Keratinocyte (primary cell): ENCODE measurements around the gene HNRNPUL2. TPM values are rescaled to one million over a fixed set of nuclear protein-coding genes. Genes with fewer than 3 reads are reported as not detected.
"Not testable (repeated sequence)": the region's sequence is repeated elsewhere in the genome, so short reads cannot be mapped to it uniquely, and the experiment has no call there.

Experiments used
- DNase-seq: peaks from one replicate; pipeline ENCODE4 v3.0.0-alpha.2; 2011; ENCODE audit warnings: low read depth, missing footprints, low spot score
- FAIRE-seq: peaks from 2 replicates; lab custom pipeline; 2011; peaks lifted over from hg19 to GRCh38; lab: Jason Lieb, UNC
- H2AFZ ChIP-seq: 2 replicates; pipeline ENCODE4 v1.6.0; 2012; ENCODE audit warnings: low read length, control low read depth, inconsistent platforms; ENCODE audit not compliant: control insufficient read depth
- H3K27ac ChIP-seq: 2 replicates; pipeline ENCODE4 v1.5.1; 2011; ENCODE audit warnings: low read length; ENCODE audit not compliant: control insufficient read depth, insufficient read depth
- H3K27me3 ChIP-seq: 3 replicates; pipeline ENCODE4 v1.6.0; 2011; ENCODE audit warnings: low read length; ENCODE audit not compliant: control insufficient read depth, insufficient read depth; ENCODE audit errors: extremely low read depth
- H3K36me3 ChIP-seq, 2 experiments: 2 replicates in 1 of 2; 3 replicates in 1 of 2; pipeline ENCODE4 v1.5.1; 2011; ENCODE audit warnings: low read length in 2 of 2, mild to moderate bottlenecking in 1 of 2; ENCODE audit not compliant: control insufficient read depth in 2 of 2, insufficient read depth in 2 of 2; ENCODE audit errors: extremely low read depth in 1 of 2
- H3K4me1 ChIP-seq: 3 replicates; pipeline ENCODE4 v1.5.1; 2011; ENCODE audit warnings: low read length; ENCODE audit not compliant: control insufficient read depth, insufficient read depth; ENCODE audit errors: extremely low read depth
- H3K4me2 ChIP-seq: 3 replicates; pipeline ENCODE4 v1.6.0; 2011; ENCODE audit warnings: low read depth, low read length; ENCODE audit not compliant: control insufficient read depth, insufficient read depth; ENCODE audit errors: extremely low read depth
- H3K4me3 ChIP-seq, 3 experiments: fragments of 200-600 bp in 1 of 3; sonication (generic) in 1 of 3; 2 replicates in 2 of 3; 3 replicates in 1 of 3; pipeline ENCODE4 v1.5.1; 2011 to 2016; ENCODE audit warnings: low read length in 3 of 3, mild to moderate bottlenecking in 3 of 3, control low read depth in 2 of 3, inconsistent platforms in 1 of 3, low read depth in 1 of 3, mixed read lengths in 1 of 3, mixed run types in 1 of 3, moderate library complexity in 1 of 3; ENCODE audit not compliant: control insufficient read depth in 2 of 3, insufficient read depth in 2 of 3; ENCODE audit errors: extremely low read depth in 1 of 3
- H3K79me2 ChIP-seq: 2 replicates; pipeline ENCODE4 v1.6.0; 2012; ENCODE audit warnings: low read length; ENCODE audit not compliant: control insufficient read depth, insufficient read depth
- H3K9ac ChIP-seq: 3 replicates; pipeline ENCODE4 v1.6.0; 2011; ENCODE audit warnings: low read length; ENCODE audit not compliant: control insufficient read depth, insufficient read depth; ENCODE audit errors: extremely low read depth
- H3K9me1 ChIP-seq: 3 replicates; pipeline ENCODE4 v1.6.0; 2011; ENCODE audit warnings: low read length; ENCODE audit not compliant: control insufficient read depth, insufficient read depth; ENCODE audit errors: extremely low read depth
- H3K9me3 ChIP-seq: 2 replicates; pipeline ENCODE4 v1.5.1; 2012; ENCODE audit warnings: low read depth, low read length; ENCODE audit not compliant: control insufficient read depth
- H4K20me1 ChIP-seq: 3 replicates; pipeline ENCODE4 v1.6.0; 2011; ENCODE audit warnings: low read length; ENCODE audit not compliant: control insufficient read depth, insufficient read depth; ENCODE audit errors: extremely low read depth
- dilution Hi-C: fragments of 300-500 bp; cut with MboI; formaldehyde crosslinking; loops from one replicate; pipeline ENCODE4 v1.7.0; 2020; ENCODE audit warnings: low sequenced_read_pairs; ENCODE audit not compliant: extremely low pct_ligation_motif_present
- polyA plus RNA-seq, 5 experiments: library from polyadenylated mRNA; depleted of rRNA in 3 of 5; stranded (reverse) in 3 of 5; stranded (forward) in 1 of 5; unstranded in 1 of 5; fragments of >200 nt; gene quantifications; 1 replicate in 1 of 5; 2 replicates in 3 of 5; 3 replicates in 1 of 5; pipeline versions ENCODE4 v1.2.1 to v1.2.3, GENCODE V29; 2011 to 2012; ENCODE audit warnings: missing spikeins in 2 of 5, low read depth in 1 of 5, low replicate concordance in 1 of 5
- TF ChIP-seq, protein P1 (sequence below), 3 experiments: IDR thresholded peaks in 1 of 3; conservative IDR thresholded peaks in 1 of 3; optimal IDR thresholded peaks in 1 of 3; 2 replicates in 2 of 3; 3 replicates in 1 of 3; pipeline versions ENCODE3 to v1.5.1; 2011; ENCODE audit warnings: low read length in 3 of 3, mild to moderate bottlenecking in 3 of 3, moderate library complexity in 2 of 3, control low read depth in 1 of 3, inconsistent platforms in 1 of 3; ENCODE audit not compliant: insufficient read depth in 2 of 3; ENCODE audit errors: extremely low read depth in 1 of 3

The HNRNPUL2 gene
- polyA plus RNA-seq, 1 donor (not counting 4 experiments of a cell fraction or from before 2014, with no cell fraction given) = 29.0 TPM

DNA sequence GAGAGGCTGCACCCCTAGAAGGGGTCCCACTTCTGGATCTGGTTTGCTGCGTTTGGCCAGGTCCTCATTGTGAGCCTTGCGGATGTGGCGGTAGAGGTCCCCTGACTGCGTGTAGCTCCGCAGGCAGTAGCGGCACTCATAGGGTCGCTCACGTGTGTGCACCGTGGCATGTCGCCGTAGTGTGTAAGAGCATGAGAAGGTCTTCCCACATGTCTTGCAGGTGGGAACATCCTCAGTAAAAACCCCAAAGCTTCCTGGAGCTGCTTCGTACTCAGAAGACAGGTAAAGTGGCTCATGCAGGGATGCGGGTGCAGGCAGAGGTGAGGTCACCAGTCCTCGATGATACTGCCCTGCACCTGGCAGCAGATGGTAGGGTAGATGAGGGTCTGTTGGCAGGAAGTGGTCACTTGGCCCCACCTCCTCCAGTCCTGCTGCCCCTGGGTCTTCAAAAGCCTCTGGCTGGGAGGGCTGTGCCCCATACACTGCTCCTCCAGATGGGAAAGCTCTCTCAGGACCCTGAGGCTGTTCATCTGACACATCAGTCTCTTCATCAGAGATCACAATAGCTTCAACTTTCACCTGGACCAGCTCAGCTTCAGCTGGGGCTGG lies 25.0 kb upstream of the HNRNPUL2 start:
- no peak overlapping the region for H3K9ac ChIP-seq
- dilution Hi-C loops = no loop called here
- no peaks in the 10 kb centered on the region for H3K27me3 ChIP-seq
- peaks cover 2% of the 10 kb centered on the region for H3K9me1 ChIP-seq
- peaks cover 9 to 17% of the 10 kb centered on the region in 2 experiments for H3K36me3 ChIP-seq
- peaks cover 11% of the 10 kb centered on the region for H3K4me1 ChIP-seq
- H2AFZ ChIP-seq = no peak overlapping the region
- DNase-seq (no peak), FAIRE-seq (no peak)
- no peak overlapping the region for H3K4me3 ChIP-seq
- TF ChIP-seq, protein P1, sequence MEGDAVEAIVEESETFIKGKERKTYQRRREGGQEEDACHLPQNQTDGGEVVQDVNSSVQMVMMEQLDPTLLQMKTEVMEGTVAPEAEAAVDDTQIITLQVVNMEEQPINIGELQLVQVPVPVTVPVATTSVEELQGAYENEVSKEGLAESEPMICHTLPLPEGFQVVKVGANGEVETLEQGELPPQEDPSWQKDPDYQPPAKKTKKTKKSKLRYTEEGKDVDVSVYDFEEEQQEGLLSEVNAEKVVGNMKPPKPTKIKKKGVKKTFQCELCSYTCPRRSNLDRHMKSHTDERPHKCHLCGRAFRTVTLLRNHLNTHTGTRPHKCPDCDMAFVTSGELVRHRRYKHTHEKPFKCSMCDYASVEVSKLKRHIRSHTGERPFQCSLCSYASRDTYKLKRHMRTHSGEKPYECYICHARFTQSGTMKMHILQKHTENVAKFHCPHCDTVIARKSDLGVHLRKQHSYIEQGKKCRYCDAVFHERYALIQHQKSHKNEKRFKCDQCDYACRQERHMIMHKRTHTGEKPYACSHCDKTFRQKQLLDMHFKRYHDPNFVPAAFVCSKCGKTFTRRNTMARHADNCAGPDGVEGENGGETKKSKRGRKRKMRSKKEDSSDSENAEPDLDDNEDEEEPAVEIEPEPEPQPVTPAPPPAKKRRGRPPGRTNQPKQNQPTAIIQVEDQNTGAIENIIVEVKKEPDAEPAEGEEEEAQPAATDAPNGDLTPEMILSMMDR (optimal IDR thresholded peaks at IDR 0.05 in 1 of 3, IDR thresholded peaks at IDR 0.05 in 1 of 3, conservative IDR thresholded peaks at IDR 0.05 in 1 of 3; ENCODE audit: extremely low read depth in 1 of 3, insufficient read depth in 2 of 3, low read length in 3 of 3) = no peak
- no peak overlapping the region for H3K27ac ChIP-seq
- H3K79me2 ChIP-seq = peaks cover 16% of the 10 kb centered on the region
- H3K9me3 ChIP-seq = no peaks in the 10 kb centered on the region
- H4K20me1 ChIP-seq = no peaks in the 10 kb centered on the region
- no peak overlapping the region for H3K4me2 ChIP-seq

DNA sequence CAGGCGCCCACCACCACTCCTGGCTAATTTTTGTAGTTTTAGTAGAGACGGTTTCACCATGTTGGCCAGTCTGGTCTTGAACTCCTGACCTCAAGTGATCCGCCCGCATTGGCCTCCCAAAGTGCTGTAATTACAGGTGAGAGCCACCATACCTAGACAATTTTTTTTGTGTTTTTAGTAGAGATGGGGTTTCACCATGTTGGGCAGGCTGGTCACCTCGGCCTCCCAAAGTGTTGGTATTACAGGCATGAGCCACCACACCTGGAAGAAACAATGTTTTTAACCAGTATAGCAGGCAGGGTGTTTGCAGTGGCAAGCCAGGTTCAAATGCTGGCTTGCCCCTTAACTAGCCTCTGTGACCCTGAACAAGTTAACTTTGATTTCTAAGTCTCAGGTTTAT lies 22.7 kb upstream of the HNRNPUL2 start:
- H3K27me3 ChIP-seq, H3K27ac ChIP-seq, H3K9me1 ChIP-seq, H3K4me3 ChIP-seq, FAIRE-seq, H4K20me1 ChIP-seq, H3K9me3 ChIP-seq, H3K4me2 ChIP-seq, H2AFZ ChIP-seq, dilution Hi-C loops, DNase-seq, H3K9ac ChIP-seq: not testable (repeated sequence)
- peaks cover 11% of the 10 kb centered on the region for H3K4me1 ChIP-seq
- H3K36me3 ChIP-seq = peaks cover 9 to 17% of the 10 kb centered on the region in 2 experiments
- H3K79me2 ChIP-seq = peaks cover 16% of the 10 kb centered on the region
